Measurements from ENCODE around the gene SHISAL1.

Gene SHISAL1

GRCh38 chr22:44278243-44279068, 34.3 kb downstream of the SHISAL1 start:
- DNase-seq (ENCODE audit: low read depth) = no peak

- no peak for DNase-seq (ENCODE audit: low read depth)
Observed at GRCh38 chr22:44277386-44278135, 35.2 kb downstream of the SHISAL1 start.

- no peak for DNase-seq (ENCODE audit: low read depth)
Observed at GRCh38 chr22:44276706-44277356, 35.9 kb downstream of the SHISAL1 start.

GRCh38 chr22:44276041-44276440, 36.7 kb downstream of the SHISAL1 start:
- no peak for DNase-seq (ENCODE audit: low read depth)

- DNase-seq (ENCODE audit: low read depth) = no peak
Observed at GRCh38 chr22:44275631-44275995, 37.1 kb downstream of the SHISAL1 start.

GRCh38 chr22:44274918-44275630, 37.7 kb downstream of the SHISAL1 start:
- DNase-seq (ENCODE audit: low read depth) = no peak

GRCh38 chr22:44273175-44273574, 39.6 kb downstream of the SHISAL1 start:
- DNase-seq (ENCODE audit: low read depth) = no peak

- DNase-seq (ENCODE audit: low read depth) = no peak
Observed at GRCh38 chr22:44272401-44272771, 40.4 kb downstream of the SHISAL1 start.

GRCh38 chr22:44271732-44272400, 40.9 kb downstream of the SHISAL1 start:
- DNase-seq (ENCODE audit: low read depth) = no peak

- no peak for DNase-seq (ENCODE audit: low read depth)
Observed at GRCh38 chr22:44271010-44271500, 41.7 kb downstream of the SHISAL1 start.

- DNase-seq (ENCODE audit: low read depth) = no peak
Observed at GRCh38 chr22:44270556-44270880, 42.2 kb downstream of the SHISAL1 start.

GRCh38 chr22:44269757-44270555, 42.8 kb downstream of the SHISAL1 start:
- DNase-seq (ENCODE audit: low read depth) = no peak

GRCh38 chr22:44269117-44269498, 43.6 kb downstream of the SHISAL1 start:
- no peak for DNase-seq (ENCODE audit: low read depth)

- no peak for DNase-seq (ENCODE audit: low read depth)
Observed at GRCh38 chr22:44268431-44269116, 44.2 kb downstream of the SHISAL1 start.

- no peak for DNase-seq (ENCODE audit: low read depth)
Observed at GRCh38 chr22:44267856-44268255, 44.9 kb downstream of the SHISAL1 start.

- no peak for DNase-seq (ENCODE audit: low read depth)
Observed at GRCh38 chr22:44266796-44267760, 45.7 kb downstream of the SHISAL1 start.

GRCh38 chr22:44263547-44263946, 49.2 kb downstream of the SHISAL1 start:
- DNase-seq (ENCODE audit: low read depth) = no peak

- DNase-seq (ENCODE audit: low read depth) = peak; percentile 2
Observed at GRCh38 chr22:44261861-44262595, 50.7 kb downstream of the SHISAL1 start.

All from amniotic epithelial cell (primary cell).